HepG2 (cell line): ENCODE measurements around the gene RAC3. TPM values are rescaled to one million over a fixed set of nuclear protein-coding genes. Genes with fewer than 3 reads are reported as not detected.
A peak's percentile ranks its signal among the peaks of the same experiment; 100 is the strongest.

Source experiments
- BRCA1 ChIP-seq: sonication (generic); formaldehyde crosslinking; IDR thresholded peaks from 2 replicates; pipeline ENCODE4 v1.4.0; 2020; ENCODE audit warnings: missing genetic modification reagents
- CHD4 ChIP-seq: fragments of 200-600 bp; sonication (generic); IDR thresholded peaks from 2 replicates; pipeline ENCODE4 v1.7.0; 2017; ENCODE audit warnings: mild to moderate bottlenecking, low read length, borderline replicate concordance
- HMGA1 ChIP-seq: sonication (generic); formaldehyde crosslinking; conservative IDR thresholded peaks from 2 replicates; pipeline ENCODE4 v1.4.0; 2020; ENCODE audit warnings: missing genetic modification reagents
- HNRNPH1 ChIP-seq: fragments of 200-400 bp; formaldehyde crosslinking; optimal IDR thresholded peaks from 2 replicates; pipeline ENCODE3; 2017; ENCODE audit warnings: mild to moderate bottlenecking, low read depth, low read length
- KAT7 ChIP-seq: IDR thresholded peaks from 2 replicates; pipeline ENCODE4 v1.6.1; 2018; ENCODE audit warnings: borderline replicate concordance, missing compliant biosample characterization
- KLF11 ChIP-seq: IDR thresholded peaks from 2 replicates; pipeline ENCODE4 v1.6.1; 2016; ENCODE audit warnings: missing compliant biosample characterization
- MAF1 ChIP-seq: sonication (generic); formaldehyde crosslinking; IDR thresholded peaks from 2 replicates; pipeline ENCODE4 v1.5.0; 2020; ENCODE audit warnings: missing genetic modification reagents, borderline replicate concordance
- PHF21A ChIP-seq: sonication (generic); formaldehyde crosslinking; IDR thresholded peaks from 2 replicates; pipeline ENCODE4 v1.5.0; 2020; ENCODE audit warnings: mild to moderate bottlenecking, missing genetic modification reagents
- PRPF4 ChIP-seq: fragments of 200-400 bp; formaldehyde crosslinking; IDR thresholded peaks from 2 replicates; pipeline ENCODE4 v1.6.1; 2016; ENCODE audit warnings: low read length, low read depth; ENCODE audit not compliant: poor library complexity, severe bottlenecking
- PTBP1 ChIP-seq: fragments of 200-400 bp; formaldehyde crosslinking; IDR thresholded peaks from 2 replicates; pipeline ENCODE4 v1.6.1; 2018; ENCODE audit warnings: low read length, low read depth; ENCODE audit not compliant: poor library complexity, severe bottlenecking
- RBFOX2 ChIP-seq: fragments of 200-400 bp; formaldehyde crosslinking; IDR thresholded peaks from 2 replicates; pipeline ENCODE4 v1.6.1; 2017; ENCODE audit warnings: low read depth, mild to moderate bottlenecking, low read length
- RBM39 ChIP-seq: fragments of 200-400 bp; formaldehyde crosslinking; IDR thresholded peaks from one replicate; pipeline ENCODE4 v1.6.1; 2018; ENCODE audit warnings: antibody characterized with exemption, mild to moderate bottlenecking, low read depth, low read length; ENCODE audit not compliant: poor library complexity, severe bottlenecking
- TP53 ChIP-seq: sonication (generic); formaldehyde crosslinking; conservative IDR thresholded peaks from 2 replicates; pipeline ENCODE4 v1.4.0; 2020; ENCODE audit warnings: missing genetic modification reagents
- YEATS4 ChIP-seq: sonication (generic); formaldehyde crosslinking; IDR thresholded peaks from 2 replicates; pipeline ENCODE4 v1.4.0; 2020; ENCODE audit warnings: missing genetic modification reagents, borderline replicate concordance
- ZEB1 ChIP-seq: IDR thresholded peaks from 2 replicates; pipeline ENCODE4 v1.6.1; 2012; ENCODE audit warnings: mild to moderate bottlenecking, low read depth, inconsistent platforms; ENCODE audit not compliant: insufficient replicate concordance
- ZNF530 ChIP-seq: sonication (generic); formaldehyde crosslinking; IDR thresholded peaks from 2 replicates; pipeline ENCODE4 v1.5.0; 2020; ENCODE audit warnings: low read depth, mild to moderate bottlenecking, missing genetic modification reagents
- ZNF552 ChIP-seq: sonication (generic); formaldehyde crosslinking; IDR thresholded peaks from 2 replicates; pipeline ENCODE4 v1.9.0; 2022; ENCODE audit warnings: missing genetic modification reagents, mild to moderate bottlenecking, borderline replicate concordance
- ZNF724P ChIP-seq: sonication (generic); formaldehyde crosslinking; IDR thresholded peaks from 2 replicates; pipeline ENCODE4 v1.8.0; 2022; ENCODE audit warnings: missing genetic modification reagents, borderline replicate concordance
- ZNF749 ChIP-seq: sonication (generic); formaldehyde crosslinking; IDR thresholded peaks from 2 replicates; pipeline ENCODE4 v1.8.0; 2022; ENCODE audit warnings: mild to moderate bottlenecking, missing genetic modification reagents, moderate library complexity, borderline replicate concordance
- polyA plus RNA-seq, 8 experiments: library from polyadenylated mRNA; depleted of rRNA in 3 of 8; stranded (reverse) in 7 of 8; unstranded in 1 of 8; fragments of >200 nt; fragmentation: Illumina TruSeq in 4 of 8; extraction: Trizol in 4 of 8; gene quantifications; 2 replicates each; pipeline versions ENCODE4 v1.2.1 to v1.2.3, GENCODE V29; 2011 to 2016; ENCODE audit warnings: low read depth in 4 of 8, missing spikeins in 1 of 8, mixed read lengths in 1 of 8; ENCODE audit not compliant: insufficient read depth in 1 of 8
- total RNA-seq, 5 experiments: library from RNA; depleted of rRNA; stranded (reverse); fragments of >200 nt; fragmentation: Illumina TruSeq; extraction: Trizol; gene quantifications; 2 replicates each; pipeline ENCODE4 v1.2.3, GENCODE V29; 2016; ENCODE audit warnings: low read depth in 1 of 5
- TF ChIP-seq, protein P1 (sequence below): sonication (generic); formaldehyde crosslinking; IDR thresholded peaks from 2 replicates; pipeline ENCODE4 v1.8.1; 2022; ENCODE audit warnings: mild to moderate bottlenecking, missing genetic modification reagents
- TF ChIP-seq, protein P2 (sequence below): sonication (generic); formaldehyde crosslinking; IDR thresholded peaks from 2 replicates; pipeline ENCODE4 v1.5.1; 2020; ENCODE audit warnings: missing genetic modification reagents, mild to moderate bottlenecking, borderline replicate concordance
- TF ChIP-seq, protein P3 (sequence below): sonication (generic); formaldehyde crosslinking; IDR thresholded peaks from 2 replicates; pipeline ENCODE4 v1.8.1; 2023; ENCODE audit warnings: missing genetic modification reagents, mild to moderate bottlenecking, borderline replicate concordance
- TF ChIP-seq, protein P4 (sequence below): sonication (generic); formaldehyde crosslinking; IDR thresholded peaks from 2 replicates; pipeline ENCODE4 v1.8.1; 2023; ENCODE audit warnings: mild to moderate bottlenecking, missing genetic modification reagents
- TF ChIP-seq, protein P5 (sequence below): IDR thresholded peaks from 2 replicates; pipeline ENCODE4 v1.6.1; 2016

The RAC3 gene
- total and polyA plus RNA-seq, 2 of the 13 experiments (the other 11 are each of a cell fraction or from before 2014, with no cell fraction given) = 10.5 to 21.3 TPM

DNA sequence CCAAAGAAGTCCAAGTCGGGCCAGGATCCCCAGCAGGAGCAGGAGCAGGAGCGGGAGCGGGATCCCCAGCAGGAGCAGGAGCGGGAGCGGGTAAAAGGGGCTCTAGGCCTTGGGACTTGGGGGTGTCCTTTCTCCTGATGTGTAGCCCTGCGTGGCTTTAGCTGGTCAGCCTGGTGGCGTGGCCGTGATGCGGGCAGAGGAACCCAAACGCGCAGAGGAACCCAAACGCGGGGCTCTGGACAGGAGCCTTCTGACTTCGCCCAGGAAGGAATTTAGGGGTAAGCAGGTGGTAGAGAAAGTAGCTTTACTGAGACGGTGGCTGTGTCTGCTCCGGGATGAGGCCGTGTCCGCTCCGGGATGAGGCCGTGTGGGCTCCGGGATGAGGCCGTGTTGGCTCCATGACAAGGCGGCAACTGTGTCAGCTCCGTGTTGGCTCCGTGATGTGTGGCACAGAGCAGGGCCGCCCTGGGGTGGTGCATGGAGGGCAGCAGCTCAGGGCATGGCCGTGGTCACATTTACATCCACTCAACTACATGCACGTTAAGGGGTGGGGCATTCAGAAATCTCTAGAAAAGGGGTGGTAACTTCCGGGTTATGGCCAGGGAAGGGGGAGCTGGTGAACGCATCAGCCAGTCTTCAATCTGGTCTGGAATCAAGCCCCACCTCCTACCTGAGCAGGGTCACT is 34.6 kb upstream of the RAC3 start (continued):
- TF ChIP-seq, protein P1, sequence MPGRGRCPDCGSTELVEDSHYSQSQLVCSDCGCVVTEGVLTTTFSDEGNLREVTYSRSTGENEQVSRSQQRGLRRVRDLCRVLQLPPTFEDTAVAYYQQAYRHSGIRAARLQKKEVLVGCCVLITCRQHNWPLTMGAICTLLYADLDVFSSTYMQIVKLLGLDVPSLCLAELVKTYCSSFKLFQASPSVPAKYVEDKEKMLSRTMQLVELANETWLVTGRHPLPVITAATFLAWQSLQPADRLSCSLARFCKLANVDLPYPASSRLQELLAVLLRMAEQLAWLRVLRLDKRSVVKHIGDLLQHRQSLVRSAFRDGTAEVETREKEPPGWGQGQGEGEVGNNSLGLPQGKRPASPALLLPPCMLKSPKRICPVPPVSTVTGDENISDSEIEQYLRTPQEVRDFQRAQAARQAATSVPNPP (CRISPR knock-in tag) = no peak
- no peak for TF ChIP-seq HMGA1 (CRISPR knock-in tag)
- no peak for TF ChIP-seq CHD4
- TF ChIP-seq ZNF552 = no peak; the same call in 1 of the 2 replicates
- TF ChIP-seq, protein P2, sequence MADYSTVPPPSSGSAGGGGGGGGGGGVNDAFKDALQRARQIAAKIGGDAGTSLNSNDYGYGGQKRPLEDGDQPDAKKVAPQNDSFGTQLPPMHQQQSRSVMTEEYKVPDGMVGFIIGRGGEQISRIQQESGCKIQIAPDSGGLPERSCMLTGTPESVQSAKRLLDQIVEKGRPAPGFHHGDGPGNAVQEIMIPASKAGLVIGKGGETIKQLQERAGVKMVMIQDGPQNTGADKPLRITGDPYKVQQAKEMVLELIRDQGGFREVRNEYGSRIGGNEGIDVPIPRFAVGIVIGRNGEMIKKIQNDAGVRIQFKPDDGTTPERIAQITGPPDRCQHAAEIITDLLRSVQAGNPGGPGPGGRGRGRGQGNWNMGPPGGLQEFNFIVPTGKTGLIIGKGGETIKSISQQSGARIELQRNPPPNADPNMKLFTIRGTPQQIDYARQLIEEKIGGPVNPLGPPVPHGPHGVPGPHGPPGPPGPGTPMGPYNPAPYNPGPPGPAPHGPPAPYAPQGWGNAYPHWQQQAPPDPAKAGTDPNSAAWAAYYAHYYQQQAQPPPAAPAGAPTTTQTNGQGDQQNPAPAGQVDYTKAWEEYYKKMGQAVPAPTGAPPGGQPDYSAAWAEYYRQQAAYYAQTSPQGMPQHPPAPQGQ = no peak
- TF ChIP-seq TP53 = no peak
- TF ChIP-seq PTBP1 = peak; percentile 83
- TF ChIP-seq HNRNPH1 = no peak
- TF ChIP-seq, protein P3, sequence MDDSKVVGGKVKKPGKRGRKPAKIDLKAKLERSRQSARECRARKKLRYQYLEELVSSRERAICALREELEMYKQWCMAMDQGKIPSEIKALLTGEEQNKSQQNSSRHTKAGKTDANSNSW (CRISPR knock-in tag) = no peak
- TF ChIP-seq ZNF724P = no peak
- peak; percentile 19; the same call in 1 of the 2 replicates for TF ChIP-seq PHF21A (CRISPR knock-in tag)
- no peak for TF ChIP-seq ZEB1
- no peak for TF ChIP-seq MAF1 (CRISPR knock-in tag)
- TF ChIP-seq RBM39 = no peak
- TF ChIP-seq ZNF749 (CRISPR knock-in tag) = 0 out of 2 replicates have a peak, but pooled peaks have one; percentile 76
- TF ChIP-seq KLF11 (CRISPR knock-in tag) = no peak
- TF ChIP-seq, protein P4, sequence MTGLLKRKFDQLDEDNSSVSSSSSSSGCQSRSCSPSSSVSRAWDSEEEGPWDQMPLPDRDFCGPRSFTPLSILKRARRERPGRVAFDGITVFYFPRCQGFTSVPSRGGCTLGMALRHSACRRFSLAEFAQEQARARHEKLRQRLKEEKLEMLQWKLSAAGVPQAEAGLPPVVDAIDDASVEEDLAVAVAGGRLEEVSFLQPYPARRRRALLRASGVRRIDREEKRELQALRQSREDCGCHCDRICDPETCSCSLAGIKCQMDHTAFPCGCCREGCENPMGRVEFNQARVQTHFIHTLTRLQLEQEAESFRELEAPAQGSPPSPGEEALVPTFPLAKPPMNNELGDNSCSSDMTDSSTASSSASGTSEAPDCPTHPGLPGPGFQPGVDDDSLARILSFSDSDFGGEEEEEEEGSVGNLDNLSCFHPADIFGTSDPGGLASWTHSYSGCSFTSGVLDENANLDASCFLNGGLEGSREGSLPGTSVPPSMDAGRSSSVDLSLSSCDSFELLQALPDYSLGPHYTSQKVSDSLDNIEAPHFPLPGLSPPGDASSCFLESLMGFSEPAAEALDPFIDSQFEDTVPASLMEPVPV (CRISPR knock-in tag) = peak; percentile 54; the same call in 1 of the 2 replicates
- TF ChIP-seq ZNF530 (CRISPR knock-in tag) = no peak
- peak; percentile 89 for TF ChIP-seq RBFOX2
- TF ChIP-seq, protein P5, sequence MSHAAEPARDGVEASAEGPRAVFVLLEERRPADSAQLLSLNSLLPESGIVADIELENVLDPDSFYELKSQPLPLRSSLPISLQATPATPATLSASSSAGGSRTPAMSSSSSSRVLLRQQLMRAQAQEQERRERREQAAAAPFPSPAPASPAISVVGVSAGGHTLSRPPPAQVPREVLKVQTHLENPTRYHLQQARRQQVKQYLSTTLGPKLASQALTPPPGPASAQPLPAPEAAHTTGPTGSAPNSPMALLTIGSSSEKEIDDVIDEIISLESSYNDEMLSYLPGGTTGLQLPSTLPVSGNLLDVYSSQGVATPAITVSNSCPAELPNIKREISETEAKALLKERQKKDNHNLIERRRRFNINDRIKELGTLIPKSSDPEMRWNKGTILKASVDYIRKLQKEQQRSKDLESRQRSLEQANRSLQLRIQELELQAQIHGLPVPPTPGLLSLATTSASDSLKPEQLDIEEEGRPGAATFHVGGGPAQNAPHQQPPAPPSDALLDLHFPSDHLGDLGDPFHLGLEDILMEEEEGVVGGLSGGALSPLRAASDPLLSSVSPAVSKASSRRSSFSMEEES = 0 out of 2 replicates have a peak, but pooled peaks have one; percentile 23
- TF ChIP-seq PRPF4 = peak; percentile 70
- TF ChIP-seq KAT7 = no peak
- TF ChIP-seq YEATS4 (CRISPR knock-in tag) = no peak
- TF ChIP-seq BRCA1 (CRISPR knock-in tag) = no peak
